ENCODE results near the gene LRRC8C.

Gene LRRC8C

GRCh38 chr1:89760496-89760895 lies 127.6 kb downstream of the LRRC8C start:
- in situ Hi-C loops (cut with MboI; ENCODE audit: low pct_unique_long_range_greater_than_20kb, low sequenced_read_pairs, unreplicated experiment), result loop anchor here (25.0 kb wide), 2 partner anchors 123 to 248 kb away; partner anchors contain the start of genes LRRC8B and LRRC8C
- DNase-seq (ENCODE audit: low spot score), result no peak
- TF ChIP-seq CTCF (IDR thresholded peaks at IDR 0.05; ENCODE audit: extremely low read depth, insufficient read depth, missing control alignments), result no peak

- TF ChIP-seq CTCF (IDR thresholded peaks at IDR 0.05; ENCODE audit: extremely low read depth, insufficient read depth, missing control alignments), result no peak
- in situ Hi-C loops (cut with MboI; ENCODE audit: low pct_unique_long_range_greater_than_20kb, low sequenced_read_pairs, unreplicated experiment), result loop anchor here (25.0 kb wide), 2 partner anchors 124 to 249 kb away; partner anchors contain the start of genes LRRC8B and LRRC8C
- DNase-seq (ENCODE audit: low spot score), result no peak
Measured at GRCh38 chr1:89761338-89761737, 128.4 kb downstream of the LRRC8C start.

DNA sequence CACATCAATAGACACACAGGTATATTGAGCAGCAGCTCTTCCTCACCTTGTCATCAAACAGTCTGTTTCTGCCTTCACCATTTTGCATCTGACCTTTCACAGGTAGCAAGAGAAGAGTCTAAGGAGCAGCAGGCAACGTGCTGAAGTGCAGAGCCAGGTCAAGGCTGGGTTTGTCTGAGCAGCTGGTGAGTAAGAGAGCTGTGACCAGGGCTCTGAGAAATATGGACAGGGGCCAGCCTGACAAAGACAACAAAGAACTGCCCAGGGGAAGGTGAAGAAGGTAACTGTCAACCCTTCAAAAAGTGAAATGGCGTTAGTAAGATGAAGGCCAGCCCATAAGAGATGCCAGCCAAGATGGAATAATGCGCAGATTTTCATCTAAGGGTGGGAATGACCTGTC lies 129.0 kb downstream of the LRRC8C start:
- no peak for DNase-seq (ENCODE audit: low spot score)
- in situ Hi-C loops (cut with MboI; ENCODE audit: low pct_unique_long_range_greater_than_20kb, low sequenced_read_pairs, unreplicated experiment), result loop anchor here (25.0 kb wide), 2 partner anchors 125 to 250 kb away; partner anchors contain the start of genes LRRC8B and LRRC8C
- no peak for TF ChIP-seq CTCF (IDR thresholded peaks at IDR 0.05; ENCODE audit: extremely low read depth, insufficient read depth, missing control alignments)

DNA sequence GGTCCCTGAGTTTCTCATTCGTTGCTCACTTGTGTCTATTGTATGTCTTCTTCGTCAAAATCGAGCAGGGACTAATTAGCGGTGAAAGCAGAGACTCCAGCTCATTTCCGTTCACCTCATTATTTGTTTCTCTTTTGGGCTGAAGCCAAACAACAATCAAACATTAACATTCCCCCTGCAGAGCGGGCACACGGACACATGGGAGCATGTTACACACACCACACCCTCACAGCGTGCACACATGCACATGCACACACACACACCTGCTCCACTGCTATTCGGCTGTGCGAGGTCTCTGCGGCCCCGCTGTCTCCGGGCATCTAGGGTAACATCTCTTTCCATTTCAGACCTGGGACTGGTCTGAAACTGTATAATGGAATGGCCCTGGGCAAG lies 129.5 kb downstream of the LRRC8C start:
- no peak for DNase-seq (ENCODE audit: low spot score)
- in situ Hi-C loops (cut with MboI; ENCODE audit: low pct_unique_long_range_greater_than_20kb, low sequenced_read_pairs, unreplicated experiment), result loop anchor here (25.0 kb wide), 2 partner anchors 125 to 250 kb away; partner anchors contain the start of genes LRRC8B and LRRC8C
- no peak for TF ChIP-seq CTCF (IDR thresholded peaks at IDR 0.05; ENCODE audit: extremely low read depth, insufficient read depth, missing control alignments)

- DNase-seq (ENCODE audit: low spot score), result peak; percentile 82
- in situ Hi-C loops (cut with MboI; ENCODE audit: low pct_unique_long_range_greater_than_20kb, low sequenced_read_pairs, unreplicated experiment), result loop anchor here (25.0 kb wide), 2 partner anchors 126 to 251 kb away; partner anchors contain the start of genes LRRC8B and LRRC8C
- peak; percentile 100 for TF ChIP-seq CTCF (IDR thresholded peaks at IDR 0.05; ENCODE audit: extremely low read depth, insufficient read depth, missing control alignments)
Measured at GRCh38 chr1:89762779-89763648, 130.1 kb downstream of the LRRC8C start.

DNA sequence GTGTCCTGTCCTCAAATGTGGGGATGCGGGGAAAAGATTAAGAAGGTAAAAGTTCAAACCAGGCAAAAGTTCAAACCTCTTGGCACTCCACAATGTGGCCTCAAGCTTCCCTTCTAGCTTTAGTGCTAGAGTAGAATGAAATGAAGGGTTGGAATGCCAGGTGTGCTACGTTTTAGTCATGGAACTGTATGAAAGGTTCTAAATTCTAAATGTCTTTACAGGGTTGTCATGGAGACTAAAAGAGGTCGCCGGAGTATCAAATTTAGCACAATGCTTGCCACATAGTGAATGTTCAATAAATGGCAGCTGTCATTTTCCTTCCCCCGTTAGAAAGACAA lies 130.7 kb downstream of the LRRC8C start:
- TF ChIP-seq CTCF (IDR thresholded peaks at IDR 0.05; ENCODE audit: extremely low read depth, insufficient read depth, missing control alignments), result no peak
- no peak for DNase-seq (ENCODE audit: low spot score)
- in situ Hi-C loops (cut with MboI; ENCODE audit: low pct_unique_long_range_greater_than_20kb, low sequenced_read_pairs, unreplicated experiment), result loop anchor here (25.0 kb wide), 2 partner anchors 126 to 251 kb away; partner anchors contain the start of genes LRRC8B and LRRC8C
